Hepatocyte (in vitro differentiated cells): ENCODE measurements around the gene INPP5K.

ENCODE experiments used
- CTCF ChIP-seq: fragments of 200-600 bp; sonication (generic); IDR thresholded peaks from 2 replicates; pipeline ENCODE4 v1.5.1; 2016; ENCODE audit warnings: antibody characterized with exemption, mild to moderate bottlenecking; ENCODE audit not compliant: poor library complexity
- EZH2 ChIP-seq: fragments of 200-600 bp; sonication (generic); IDR thresholded peaks from 2 replicates; pipeline ENCODE4 v1.6.1; 2016; ENCODE audit warnings: antibody characterized with exemption, mild to moderate bottlenecking, borderline replicate concordance
- EZH2phosphoT487 ChIP-seq: fragments of 200-600 bp; sonication (generic); IDR thresholded peaks from one replicate; pipeline ENCODE4 v1.6.1; 2018; ENCODE audit warnings: antibody characterized with exemption, mild to moderate bottlenecking, low read depth, moderate library complexity; ENCODE audit not compliant: unreplicated experiment, severe bottlenecking

GRCh38 chr17:1490643-1491442, 25.6 kb downstream of the INPP5K start:
- TF ChIP-seq CTCF, result no peak
- TF ChIP-seq EZH2, result no peak
- TF ChIP-seq EZH2phosphoT487, result no peak
